Stimulated activated CD8-positive, alpha-beta memory T cell treated with anti-CD3 and anti-CD28 coated beads, Interleukin-12 subunit alpha, Interleukin-12 subunit beta, amount 100 ng/mL, for 24 hours (primary cell): ENCODE data around the gene FAM174C.
"Not testable (repeated sequence)": the region's sequence is repeated elsewhere in the genome, so short reads cannot be mapped to it uniquely, and the experiment has no call there.

ENCODE experiments used
- DNase-seq: peaks from one replicate; pipeline ENCODE4 v3.0.0-alpha.2; 2020; ENCODE audit errors: extremely low read depth

FAM174C gene

DNA sequence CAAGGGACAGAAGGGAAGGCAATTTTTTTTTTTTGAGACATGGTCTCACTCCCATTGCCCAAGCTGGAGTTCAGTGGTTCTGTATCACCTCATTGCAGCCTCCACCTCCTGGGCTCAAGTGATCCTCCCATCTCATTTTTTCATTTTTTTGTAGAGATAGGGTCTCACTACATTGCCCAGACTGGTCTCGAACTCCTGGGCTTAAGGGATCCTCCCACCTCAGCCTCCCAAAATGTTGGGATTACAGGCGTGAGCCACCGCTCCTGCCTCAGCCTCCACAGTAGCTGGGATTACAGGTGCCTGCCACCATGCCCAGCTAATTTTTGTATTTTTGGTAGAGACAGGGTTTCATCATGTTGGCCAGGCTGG, 44.9 kb downstream of the FAM174C start:
- DNase-seq = not testable (repeated sequence)

DNA sequence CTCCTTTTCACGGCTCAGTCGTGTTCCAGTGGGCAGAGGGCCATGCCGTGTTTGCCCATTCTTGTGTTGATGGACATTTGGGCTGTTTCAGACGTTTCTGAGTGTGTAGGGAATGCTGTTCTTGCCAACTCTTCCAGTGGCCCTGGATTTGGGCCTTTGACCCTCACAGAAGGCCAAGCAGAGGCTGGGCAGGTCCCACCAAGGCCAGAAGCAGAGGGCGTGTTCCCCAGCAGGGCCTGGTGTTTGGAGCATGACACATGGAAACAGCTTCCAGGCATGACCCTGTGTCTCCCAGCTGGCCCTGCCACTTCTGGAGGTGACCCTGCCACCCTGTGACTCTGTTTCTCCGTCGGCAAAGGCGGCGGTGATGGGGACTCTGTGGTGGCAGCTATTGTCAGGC, 46.2 kb downstream of the FAM174C start:
- DNase-seq = no peak

DNA sequence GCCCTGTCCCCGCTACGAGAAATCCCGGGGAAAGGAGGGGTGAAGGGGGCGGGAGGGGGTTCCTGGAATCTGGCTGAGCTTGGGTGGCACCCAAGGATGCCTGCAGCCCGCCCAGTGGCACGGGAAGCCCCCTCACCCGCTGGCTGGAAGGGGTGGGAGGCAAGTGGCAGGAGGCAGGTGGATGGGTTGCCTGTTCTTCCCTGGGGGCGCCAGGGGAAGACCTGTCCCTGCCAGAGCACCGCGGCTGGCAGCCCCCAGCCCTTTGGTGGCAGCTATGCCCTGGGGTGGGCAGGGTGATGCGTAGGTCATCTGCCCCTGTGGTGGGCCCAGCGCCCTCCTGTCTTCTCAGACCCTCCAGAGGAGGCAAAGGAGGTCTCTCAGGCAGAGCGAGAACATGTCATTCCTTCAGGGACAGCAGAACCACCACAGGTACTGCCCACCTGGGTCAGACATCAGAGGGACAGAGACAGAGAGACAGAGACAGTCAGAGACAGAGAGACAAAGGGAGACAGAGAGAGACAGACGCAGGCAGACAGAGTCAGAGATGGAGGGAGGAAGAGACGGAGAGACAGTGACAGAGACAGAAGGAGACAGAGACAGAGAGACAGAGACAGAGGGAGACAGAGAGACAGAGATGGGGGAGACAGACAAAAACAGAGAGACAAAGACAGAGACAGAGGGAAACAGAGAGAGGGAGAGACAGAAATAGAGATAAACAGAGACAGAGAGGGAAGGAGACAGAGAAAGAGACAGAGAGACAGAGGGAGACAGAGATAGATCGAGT, 47.1 kb downstream of the FAM174C start:
- DNase-seq = no peak

DNA sequence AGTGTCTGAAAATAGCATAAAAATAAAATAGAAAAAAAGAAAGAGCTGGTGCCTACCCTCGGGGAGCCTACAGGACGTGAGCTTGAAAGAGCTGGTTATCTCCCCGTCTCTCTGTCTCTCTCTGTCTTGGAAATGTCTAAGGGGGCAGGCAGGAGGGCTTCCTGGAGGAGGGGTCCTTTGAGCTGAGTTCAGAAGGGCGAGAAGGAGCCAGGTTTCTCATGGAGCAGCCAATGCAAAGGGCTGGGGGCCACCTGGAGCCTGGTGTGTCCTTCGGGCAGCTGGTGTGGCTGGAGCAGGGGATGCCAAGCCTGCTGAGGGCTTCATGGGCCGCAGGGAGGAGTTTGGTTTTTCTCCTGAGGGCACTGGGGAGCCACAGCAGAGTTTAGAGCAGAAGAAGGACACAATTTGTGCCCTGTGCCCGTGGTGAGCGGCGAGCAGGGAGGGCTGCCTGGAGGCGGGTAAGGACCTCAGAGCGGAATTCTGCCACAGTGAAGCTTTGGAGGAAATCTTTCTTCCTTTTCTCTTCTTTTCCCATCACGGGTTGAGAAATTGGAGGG, 49.0 kb downstream of the FAM174C start:
- DNase-seq = no peak

DNA sequence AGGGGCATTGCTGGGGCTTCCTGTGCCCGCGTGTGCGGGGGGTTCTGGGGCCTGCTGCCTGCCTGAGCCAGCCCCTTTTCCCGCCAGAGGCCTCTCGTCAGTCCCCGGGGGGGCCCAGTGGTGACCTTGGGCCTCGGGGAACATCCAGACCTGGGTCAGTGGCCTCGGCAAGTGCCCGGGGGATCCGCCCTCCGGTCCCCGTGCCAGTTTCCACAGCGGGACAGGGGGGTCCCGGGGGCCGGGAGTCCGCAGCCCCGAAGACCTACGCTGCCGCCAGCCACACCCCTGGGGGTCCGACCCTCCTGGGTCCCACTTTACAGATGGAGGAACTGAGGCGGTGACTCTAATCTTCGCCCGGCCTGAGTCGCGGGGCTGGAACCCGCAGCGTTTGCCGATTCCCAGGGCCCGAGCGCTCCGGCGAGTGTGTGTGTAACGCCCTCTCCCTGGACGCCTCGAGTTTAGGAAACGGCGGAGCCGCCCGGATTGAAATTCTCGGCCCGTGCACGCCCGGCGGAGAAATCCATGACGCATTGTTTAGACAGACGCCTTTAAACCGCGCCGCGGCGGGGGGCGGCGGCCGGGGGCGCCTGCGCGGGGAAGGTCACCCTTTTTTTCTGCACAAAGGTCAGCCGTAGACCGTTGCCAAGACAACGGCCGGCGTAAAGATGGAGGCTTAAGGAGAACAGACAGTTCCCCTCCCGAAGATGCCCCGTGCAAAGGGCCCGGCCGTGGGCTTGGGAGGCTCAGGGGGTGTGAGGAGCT, 49.7 kb downstream of the FAM174C start:
- DNase-seq = no peak

DNA sequence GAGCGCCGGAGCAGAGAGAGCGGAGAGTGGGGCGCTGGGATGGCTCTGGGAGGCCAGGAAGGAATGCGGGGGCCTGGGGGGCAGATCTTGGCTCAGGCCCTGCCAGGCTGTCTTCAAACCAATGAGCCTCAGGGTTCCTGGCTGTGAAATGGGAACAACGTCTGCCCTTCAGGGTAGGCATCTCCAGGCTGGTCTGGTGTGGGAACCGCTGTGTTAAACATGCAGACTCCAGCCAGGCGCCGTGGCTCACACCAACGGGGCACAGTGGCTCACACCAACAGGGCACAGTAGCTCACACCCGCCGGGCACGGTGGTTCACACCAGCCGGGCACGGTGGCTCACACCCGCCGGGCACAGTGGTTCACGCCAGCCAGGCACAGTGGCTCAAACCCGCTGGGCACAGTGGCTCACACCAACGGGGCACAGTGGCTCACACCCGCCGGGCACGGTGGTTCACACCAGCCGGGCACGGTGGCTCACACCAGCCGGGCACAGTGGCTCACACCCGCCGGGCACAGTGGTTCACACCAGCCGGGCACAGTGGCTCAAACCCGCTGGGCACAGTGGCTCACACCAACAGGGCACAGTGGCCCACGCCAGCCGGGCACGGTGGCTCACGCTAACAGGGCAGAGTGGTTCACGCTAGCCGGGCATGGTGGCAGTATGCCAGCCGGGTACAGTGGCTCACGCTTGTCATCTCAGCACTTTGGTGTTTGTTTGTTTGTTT, 50.4 kb downstream of the FAM174C start:
- no peak for DNase-seq

DNA sequence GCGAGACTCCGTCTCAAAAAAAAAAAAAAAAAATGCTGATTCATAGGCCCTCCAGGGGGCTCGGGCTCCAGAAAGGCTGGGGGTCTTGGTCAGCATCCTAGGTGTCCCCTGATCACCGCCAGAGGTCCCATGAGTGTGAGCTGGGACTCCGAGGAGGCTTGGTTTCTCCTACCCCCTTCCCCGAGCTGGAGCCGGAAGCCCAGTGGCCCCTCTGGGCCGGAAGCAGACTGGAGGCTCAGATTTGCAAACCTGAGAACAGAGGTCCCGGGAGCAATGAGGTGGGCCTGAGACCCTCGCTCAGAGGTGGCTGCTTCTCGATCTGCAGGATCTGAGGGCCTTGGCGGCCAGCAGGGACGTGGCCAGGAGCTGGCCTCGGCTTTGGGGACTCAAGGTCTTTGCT, 51.8 kb downstream of the FAM174C start:
- no peak for DNase-seq
